Lung (tissue), 12 donors: Measurements from ENCODE around the gene PTP4A2. TPM values are rescaled to one million over a fixed set of nuclear protein-coding genes. Genes with fewer than 3 reads are reported as not detected.
"Not testable (repeated sequence)": the region's sequence is repeated elsewhere in the genome, so short reads cannot be mapped to it uniquely, and the experiment has no call there.

Experiments
- ATAC-seq: fragments of 200-7000 bp; cut with Tn5 transposase; one replicate; pipeline ENCODE4 v1.9.1; 2020; ENCODE audit warnings: moderate number of reproducible peaks; ENCODE audit not compliant: insufficient read depth, low FRiP score
- DNase-seq, 3 donors: peaks; one replicate each; pipeline ENCODE4 v3.0.0-alpha.2; 2013 to 2017
- H3K27ac ChIP-seq, 2 donors: one replicate each; pipeline ENCODE4 v1.5.1; 2013; ENCODE audit warnings: mild to moderate bottlenecking in 2 of 2, moderate library complexity in 2 of 2, control low read depth in 1 of 2, inconsistent platforms in 1 of 2, low read depth in 1 of 2, low read length in 1 of 2
- H3K27me3 ChIP-seq, 3 donors: one replicate each; pipeline ENCODE4 v1.5.1; 2013; ENCODE audit warnings: low read length in 2 of 3; ENCODE audit not compliant: control insufficient read depth in 3 of 3, insufficient read depth in 3 of 3
- H3K36me3 ChIP-seq, 4 donors: one replicate each; pipeline ENCODE4 v1.5.1; 2013; ENCODE audit warnings: low read length in 4 of 4, mild to moderate bottlenecking in 1 of 4, moderate library complexity in 1 of 4; ENCODE audit not compliant: control insufficient read depth in 4 of 4, insufficient read depth in 4 of 4
- H3K4me1 ChIP-seq, 5 donors: one replicate each; pipeline ENCODE4 v1.5.1; 2013; ENCODE audit warnings: low read length in 5 of 5, mild to moderate bottlenecking in 2 of 5, moderate library complexity in 1 of 5; ENCODE audit not compliant: control insufficient read depth in 5 of 5, insufficient read depth in 5 of 5
- H3K4me3 ChIP-seq: one replicate; pipeline ENCODE4 v1.5.1; 2013; ENCODE audit warnings: mild to moderate bottlenecking, control low read depth, moderate library complexity
- H3K9ac ChIP-seq, 2 donors: one replicate each; pipeline ENCODE4 v1.5.1; 2013; ENCODE audit warnings: low read length in 2 of 2, control low read depth in 1 of 2; ENCODE audit not compliant: insufficient read depth in 1 of 2
- H3K9me3 ChIP-seq, 4 donors: one replicate each; pipeline ENCODE4 v1.5.1; 2013; ENCODE audit warnings: low read length in 3 of 4, mild to moderate bottlenecking in 1 of 4, moderate library complexity in 1 of 4; ENCODE audit not compliant: control insufficient read depth in 4 of 4, insufficient read depth in 3 of 4
- CTCF ChIP-seq: IDR thresholded peaks from 2 replicates; pipeline ENCODE4 v1.5.1; 2012; ENCODE audit warnings: mild to moderate bottlenecking; ENCODE audit errors: control extremely low read depth, extremely low read depth
- WGBS, 2 donors: extraction: QIAGEN DNeasy Blood & Tissue Kit; methylation state at CpG; one replicate each; pipeline ENCODE4 v1.1.7; 2013; 5-methylcytosine and 5-hydroxymethylcytosine counted together
- polyA plus RNA-seq, 2 donors: library from polyadenylated mRNA; stranded (reverse); fragments of 200-250 nt; gene quantifications; one replicate each; pipeline ENCODE4 v1.2.1, GENCODE V29; 2013
- total RNA-seq, 2 donors: library from RNA; depleted of rRNA in 1 of 2; stranded (reverse); fragments of >200 nt in 1 of 2; gene quantifications; one replicate each; pipeline ENCODE4 v1.2.1, GENCODE V29; 2014 to 2021
- donor health status: control.
- donor health status: control.
- donor health status: Bipolar disorder and iron deficiency.
- donor health status: healthy.
- donor health status: DM: yes; HTN: yes; CAD: no.

The PTP4A2 gene
- total and polyA plus RNA-seq, 4 donors = 90.4 to 274 (median 163) TPM

- Histone ChIP-seq H3K9me3 (no peaks in the 10 kb centered on the region), H3K36me3 (no peaks in the 10 kb centered on the region), H3K9ac (peak overlapping the region; percentile 55 to 58), H3K27me3 (no peaks in the 10 kb centered on the region), H3K4me1 (peaks cover 7 to 15% (median 8%) of the 10 kb centered on the region in 5 donors), H3K4me3 (no peak overlapping the region), H3K27ac (peak overlapping the region; percentile 98 to 99)
- peak; percentile 77 for ATAC-seq
- peak; percentile 94 to 95 (median 94) for DNase-seq
- no peak for TF ChIP-seq CTCF
- WGBS, 2 donors = 3 to 4% methylated on average over 54 to 56 of the region's 56 CpGs
These were observed 6.3 kb upstream of the PTP4A2 start for GRCh38 chr1:31944205-31945089.

- DNase-seq = no peak
- H3K9ac ChIP-seq = no peak overlapping the region
- no peaks in the 10 kb centered on the region for H3K9me3 ChIP-seq
- H3K4me1 ChIP-seq = peaks cover 8 to 18% (median 9%) of the 10 kb centered on the region in 5 donors
- no peaks in the 10 kb centered on the region for H3K36me3 ChIP-seq
- WGBS, 2 donors = 16 to 58% methylated on average over 3 of the region's 3 CpGs
- ATAC-seq = no peak
- no peaks in the 10 kb centered on the region for H3K27me3 ChIP-seq
- TF ChIP-seq CTCF = no peak
- no peak overlapping the region for H3K4me3 ChIP-seq
- peak overlapping the region; percentile 98 to 99 for H3K27ac ChIP-seq
These were observed 5.5 kb upstream of the PTP4A2 start for GRCh38 chr1:31943546-31944184.

DNA sequence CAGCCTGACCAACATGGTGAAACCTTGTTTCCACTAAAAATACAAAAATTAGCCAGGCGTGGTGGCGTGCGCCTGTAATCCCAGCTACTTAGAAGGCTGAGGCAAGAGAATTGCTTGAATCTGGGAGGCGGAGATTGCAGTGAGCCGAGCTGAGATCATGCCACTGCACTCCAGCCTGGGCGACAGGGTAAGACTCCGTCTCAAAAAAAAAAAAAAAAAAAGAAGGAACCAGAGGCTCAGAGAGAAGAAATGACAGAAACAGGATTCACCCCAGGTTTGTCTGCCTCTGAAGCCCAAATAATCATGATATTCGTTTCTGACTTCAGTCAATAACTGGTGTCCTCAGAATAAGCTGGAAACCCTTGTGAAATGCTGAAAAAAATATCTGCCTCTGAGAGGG, 3.9 kb upstream of the PTP4A2 start:
- not testable (repeated sequence) for DNase-seq, H3K36me3 ChIP-seq, H3K9me3 ChIP-seq, H3K9ac ChIP-seq, H3K4me3 ChIP-seq, ATAC-seq, H3K27me3 ChIP-seq
- Histone ChIP-seq H3K4me1 (peaks cover 8 to 21% (median 9%) of the 10 kb centered on the region in 5 donors), H3K27ac (peak overlapping the region in 1 of 2 donors; percentile 66)
- 68 to 70% methylated on average over 8 of the region's 8 CpGs for WGBS, 2 donors
